SK-N-DZ (cell line): ENCODE measurements around the gene TSPAN31.

ENCODE experiments used
- DNase-seq: peaks from one replicate; pipeline ENCODE4 v3.0.0-alpha.2; 2015; ENCODE audit warnings: low spot score

Gene TSPAN31

DNA sequence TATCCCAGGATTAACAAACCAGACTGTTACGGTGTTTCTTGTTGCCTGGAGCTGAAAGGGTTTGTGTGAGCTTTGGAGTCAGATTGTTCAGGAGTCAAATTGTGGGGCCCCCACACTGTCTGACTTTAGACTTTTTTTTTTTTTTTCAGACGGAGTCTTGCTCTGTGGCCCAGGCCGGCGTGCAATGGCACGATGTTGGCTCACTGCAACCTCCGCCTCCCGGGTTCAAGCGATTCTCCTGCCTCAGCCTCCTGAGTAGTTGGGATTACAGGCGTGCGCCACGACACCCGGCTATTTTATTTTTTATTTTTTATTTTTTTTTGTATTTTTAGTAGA is 38.6 kb downstream of the TSPAN31 start:
- DNase-seq = no peak

GRCh38 chr12:57783861-57784260 is 39.0 kb downstream of the TSPAN31 start:
- DNase-seq = no peak

DNA sequence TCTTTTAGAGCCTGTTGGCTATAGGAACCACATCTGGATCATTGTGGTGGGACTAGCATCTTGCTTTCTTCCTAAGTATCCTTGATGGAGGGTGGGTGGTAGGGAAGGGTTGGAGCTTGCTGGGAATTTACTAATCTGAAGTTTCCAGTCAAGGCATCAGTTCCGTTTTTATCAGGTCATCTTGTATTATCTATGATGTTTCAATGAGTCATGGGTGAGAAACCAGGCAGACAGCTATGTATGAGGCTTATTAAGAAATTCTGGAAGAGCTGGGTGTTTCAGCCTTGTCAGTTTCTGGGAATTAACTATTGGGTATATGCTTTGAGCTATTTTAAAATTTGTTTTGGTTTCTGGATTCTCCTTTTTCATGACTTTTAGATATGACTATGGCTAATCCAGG is 49.1 kb downstream of the TSPAN31 start:
- no peak for DNase-seq

- DNase-seq = no peak
Observed at GRCh38 chr12:57795354-57795753, 50.5 kb downstream of the TSPAN31 start.

GRCh38 chr12:57796996-57797395 is 52.2 kb downstream of the TSPAN31 start:
- no peak for DNase-seq

DNA sequence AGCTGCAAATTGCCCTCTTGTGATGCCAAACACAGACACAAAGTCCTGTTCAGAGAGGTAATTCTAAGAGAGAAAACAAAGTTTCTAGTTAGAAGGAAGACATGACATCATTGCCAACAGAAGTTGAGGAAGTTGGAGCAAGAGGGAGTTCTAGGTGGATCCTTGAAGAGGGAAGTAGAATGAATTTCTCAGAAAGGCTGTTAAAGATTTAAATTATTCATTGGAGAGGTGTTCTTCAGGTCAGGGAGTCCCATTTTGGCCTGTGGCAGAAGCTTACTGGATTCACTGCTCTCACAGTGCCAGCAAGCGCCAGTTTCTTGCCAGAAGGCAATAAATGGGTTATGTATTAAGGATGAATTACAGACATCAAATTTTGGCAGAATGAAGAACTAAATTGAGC is 53.1 kb downstream of the TSPAN31 start:
- DNase-seq = no peak
